DMS114 treated with DMSO at 0.1 percent for 48 hours (cell line): Measurements from ENCODE around the gene RRAS.

Experiments used
- DNase-seq: peaks from one replicate; lab custom pipeline; 2025; ENCODE audit not compliant: unreplicated experiment; lab: John Stamatoyannopoulos, UW

The RRAS gene

DNA sequence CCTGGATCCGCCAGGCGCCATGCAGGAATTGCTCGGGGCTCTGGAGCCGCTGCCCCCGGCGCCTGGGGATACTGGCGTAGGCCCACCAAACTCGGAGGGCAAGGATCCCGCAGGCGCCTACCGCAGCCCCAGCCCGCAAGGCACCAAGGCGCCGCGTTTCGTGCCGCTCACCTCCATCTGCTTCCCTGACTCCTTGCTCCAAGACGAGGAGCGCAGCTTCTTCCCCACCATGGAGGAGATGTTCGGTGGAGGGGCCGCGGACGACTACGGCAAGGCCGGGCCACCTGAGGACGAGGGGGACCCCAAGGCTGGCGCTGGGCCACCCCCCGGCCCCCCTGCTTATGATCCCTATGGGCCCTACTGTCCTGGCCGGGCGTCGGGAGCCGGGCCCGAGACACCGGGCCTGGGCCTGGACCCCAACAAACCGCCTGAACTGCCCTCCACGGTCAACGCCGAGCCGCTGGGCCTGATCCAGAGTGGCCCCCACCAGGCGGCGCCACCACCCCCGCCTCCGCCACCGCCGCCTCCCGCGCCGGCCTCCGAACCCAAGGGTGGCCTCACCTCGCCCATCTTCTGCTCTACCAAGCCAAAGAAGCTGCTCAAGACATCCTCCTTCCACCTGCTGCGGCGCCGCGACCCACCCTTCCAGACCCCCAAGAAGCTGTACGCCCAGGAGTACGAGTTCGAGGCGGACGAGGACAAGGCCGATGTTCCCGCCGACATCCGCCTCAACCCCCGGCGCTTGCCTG is 42.8 kb downstream of the RRAS start:
- no peak for DNase-seq

DNA sequence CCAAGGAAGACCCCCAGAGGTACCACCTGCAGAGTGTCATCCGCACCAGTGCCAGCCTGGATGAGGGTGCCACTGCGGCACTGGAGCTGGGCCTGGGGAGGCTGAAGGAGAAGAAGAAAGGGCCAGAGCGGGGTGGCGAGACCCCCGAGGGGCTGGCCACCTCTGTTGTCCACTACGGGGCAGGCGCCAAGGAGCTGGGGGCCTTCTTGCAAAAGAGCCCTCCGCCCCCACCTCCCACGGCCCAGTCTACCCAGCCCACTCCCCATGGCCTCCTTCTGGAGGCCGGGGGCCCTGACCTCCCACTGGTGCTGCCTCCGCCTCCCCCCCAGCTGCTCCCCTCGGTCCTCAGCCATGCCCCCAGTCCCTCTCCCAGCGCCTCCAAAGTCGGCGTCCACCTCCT is 43.5 kb downstream of the RRAS start:
- no peak for DNase-seq

GRCh38 chr19:49595819-49596404 is 44.0 kb downstream of the RRAS start:
- no peak for DNase-seq

- no peak for DNase-seq
Measured at GRCh38 chr19:49594993-49595818, 44.7 kb downstream of the RRAS start.

DNA sequence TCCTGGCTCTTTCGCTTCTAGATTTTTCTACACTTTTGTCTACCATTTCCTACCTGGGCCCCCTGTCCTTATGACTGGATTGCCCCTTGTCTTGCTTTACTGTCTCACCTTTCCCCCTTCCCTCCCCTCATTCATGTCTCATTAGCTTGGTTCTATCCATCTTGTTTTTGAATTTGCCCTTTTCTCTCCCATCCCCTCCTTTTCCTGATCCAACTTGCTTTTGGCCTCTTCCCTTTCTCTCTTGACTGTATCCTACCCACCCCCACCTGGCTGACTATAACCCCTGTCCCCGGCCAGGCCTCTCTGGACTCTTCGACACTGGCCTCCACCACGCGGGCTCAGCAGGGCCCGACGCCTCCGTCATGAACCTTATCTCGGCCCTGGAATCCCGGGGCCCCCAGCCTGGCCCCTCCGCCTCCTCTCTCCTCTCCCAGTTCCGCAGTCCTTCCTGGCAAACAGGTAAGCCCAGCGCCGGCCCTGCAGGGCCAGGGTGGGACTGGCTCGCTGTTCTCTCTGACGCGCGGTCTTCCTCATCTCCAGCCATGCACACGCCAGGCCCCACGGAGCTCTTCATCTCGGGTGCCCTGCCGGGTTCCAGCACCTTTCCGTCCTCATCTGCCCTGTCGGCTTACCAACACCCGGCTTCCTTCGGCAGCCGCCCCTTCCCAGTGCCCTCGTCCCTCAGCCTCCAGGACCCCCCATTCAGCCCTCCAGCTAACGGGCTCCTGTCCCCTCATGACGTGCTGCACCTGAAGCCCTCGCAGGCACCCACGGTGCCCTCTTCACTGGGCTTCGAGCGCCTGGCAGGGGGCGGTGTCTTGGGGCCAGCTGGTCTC is 45.6 kb downstream of the RRAS start:
- no peak for DNase-seq

- DNase-seq: peak; percentile 72
Measured at GRCh38 chr19:49593233-49594113, 46.5 kb downstream of the RRAS start.

DNA sequence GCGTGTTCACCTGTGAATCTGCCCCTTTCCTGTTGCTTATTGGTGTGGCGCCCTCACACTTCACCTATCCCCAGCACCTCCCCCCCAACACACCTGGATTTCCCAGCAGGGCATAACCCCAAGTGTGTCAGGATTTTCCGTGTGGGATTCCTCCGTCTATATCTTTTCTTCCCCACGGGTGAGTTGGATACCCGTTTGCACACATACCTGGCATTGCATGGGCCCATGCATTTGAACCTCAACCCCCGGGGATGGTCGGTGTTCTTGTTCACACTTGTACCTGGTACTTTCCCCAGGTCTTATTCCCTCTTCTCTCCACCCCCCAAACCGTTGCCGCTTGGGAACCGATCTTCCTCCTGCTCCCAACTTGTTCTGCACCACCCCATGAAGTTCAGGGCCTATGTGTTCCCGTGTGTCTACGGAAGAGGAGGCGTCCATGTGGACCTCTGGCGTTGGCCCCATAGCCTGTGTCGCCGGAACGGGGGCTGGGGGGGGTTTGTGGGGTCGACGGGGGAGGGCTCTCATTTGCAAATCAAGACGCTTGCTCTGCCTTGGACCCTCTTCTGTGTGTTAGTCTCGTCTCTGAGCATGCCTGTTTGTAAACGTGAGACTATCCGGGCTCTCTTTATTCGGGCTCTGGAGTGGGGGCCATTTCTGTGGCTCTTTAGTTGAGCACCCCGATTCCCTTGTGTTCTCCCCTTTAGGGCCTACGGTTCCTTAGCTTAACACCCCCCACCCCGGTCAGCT is 47.3 kb downstream of the RRAS start:
- DNase-seq: no peak

- DNase-seq: peak; percentile 18
Measured at GRCh38 chr19:49591731-49592485, 48.0 kb downstream of the RRAS start.

GRCh38 chr19:49590971-49591730 is 48.8 kb downstream of the RRAS start, which contains the start of gene PRR12:
TSS of gene PRR12 (plus strand) at chr19:49591182. CDS start at chr19:49591655, 473 bp downstream.
- DNase-seq: peak; percentile 6

GRCh38 chr19:49590071-49590970 is 49.6 kb downstream of the RRAS start:
- DNase-seq: peak; percentile 85

DNA sequence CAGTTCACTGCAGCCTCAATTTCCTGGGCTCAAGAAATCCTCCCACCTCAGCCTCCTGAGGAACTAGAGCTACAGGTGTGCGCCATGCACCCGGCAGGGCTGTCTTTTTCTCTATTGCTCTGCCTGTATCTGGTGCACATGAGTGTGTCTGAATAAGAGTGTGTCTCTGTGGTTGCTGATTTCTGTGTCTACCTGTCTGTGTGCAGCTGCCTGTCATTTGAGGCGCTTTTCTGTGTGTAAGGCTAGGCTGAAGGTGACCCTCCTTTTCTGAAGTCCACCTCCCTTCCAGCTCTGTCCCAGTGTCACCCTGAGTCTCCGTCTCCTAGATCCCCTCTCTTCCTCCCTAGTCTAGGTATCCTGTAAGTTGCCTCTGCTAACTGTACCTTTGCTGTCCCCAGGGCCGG is 50.4 kb downstream of the RRAS start:
- no peak for DNase-seq

GRCh38 chr19:49588365-49589122 is 51.4 kb downstream of the RRAS start:
- DNase-seq: no peak

DNA sequence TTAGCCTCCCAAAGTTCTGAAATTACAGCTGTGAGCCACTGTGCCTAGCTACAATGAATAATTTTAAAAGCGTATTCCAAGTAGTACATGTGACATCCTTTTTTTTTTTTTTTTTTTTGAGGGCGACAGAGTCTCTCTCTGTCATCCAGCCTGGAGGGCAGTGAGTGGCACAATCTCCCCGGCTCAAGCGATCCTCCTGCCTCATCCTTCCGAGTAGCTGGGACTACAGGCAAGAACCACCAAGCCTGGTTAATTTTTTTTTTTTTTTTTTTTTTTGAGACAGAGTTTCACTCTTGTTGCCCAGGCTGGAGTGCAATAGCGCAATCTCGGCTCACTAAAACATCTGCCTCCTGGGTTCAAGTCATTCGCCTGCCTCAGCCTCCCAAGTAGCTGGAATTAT is 52.7 kb downstream of the RRAS start:
- DNase-seq: no peak
